BLaER1 (cell line): ENCODE data around the gene GMNN.
"Not testable (repeated sequence)": the region's sequence is repeated elsewhere in the genome, so short reads cannot be mapped to it uniquely, and the experiment has no call there.

ENCODE experiments used
- H3K27ac ChIP-seq: shearing (Covaris generic); formaldehyde crosslinking; 2 replicates; pipeline ENCODE4 v1.8.1; 2022
- H3K27me3 ChIP-seq: shearing (Covaris generic); formaldehyde crosslinking; 2 replicates; pipeline ENCODE4 v1.8.1; 2022
- H3K36me3 ChIP-seq: shearing (Covaris generic); formaldehyde crosslinking; 2 replicates; pipeline ENCODE4 v1.8.1; 2022
- H3K4me1 ChIP-seq: shearing (Covaris generic); formaldehyde crosslinking; 2 replicates; pipeline ENCODE4 v1.8.1; 2022
- H3K4me2 ChIP-seq: shearing (Covaris generic); formaldehyde crosslinking; 2 replicates; pipeline ENCODE4 v1.8.1; 2022
- H3K4me3 ChIP-seq: shearing (Covaris generic); formaldehyde crosslinking; 2 replicates; pipeline ENCODE4 v1.8.1; 2022
- H3K9ac ChIP-seq: shearing (Covaris generic); formaldehyde crosslinking; 2 replicates; pipeline ENCODE4 v1.8.1; 2022
- H3K9me3 ChIP-seq: shearing (Covaris generic); formaldehyde crosslinking; 2 replicates; pipeline ENCODE4 v1.8.1; 2022
- H4K20me1 ChIP-seq: shearing (Covaris generic); formaldehyde crosslinking; 2 replicates; pipeline ENCODE4 v1.8.1; 2022
- Cebpa-rat ChIP-seq: shearing (Covaris generic); IDR thresholded peaks from 2 replicates; pipeline ENCODE4 v1.8.1; 2022

The GMNN gene

GRCh38 chr6:24774696-24775519 is at the start of gene GMNN:
GMNN (plus strand) TSS chr6:24774937; CDS start chr6:24777247, 2,310 bp downstream.
- no peaks in the 10 kb centered on the region for H3K27me3 ChIP-seq
- H3K9me3 ChIP-seq, result no peaks in the 10 kb centered on the region
- H3K36me3 ChIP-seq, result peaks cover 18% of the 10 kb centered on the region; the same call in 1 of the 2 replicates
- H3K4me3 ChIP-seq, result peak within 1 kb of the TSS; percentile 93
- peak within 1 kb of the TSS; percentile 96 for H3K9ac ChIP-seq
- peak within 1 kb of the TSS; percentile 92 for H3K4me2 ChIP-seq
- TF ChIP-seq Cebpa-rat, result no peak
- H3K27ac ChIP-seq, result peak within 1 kb of the TSS; percentile 97
- H4K20me1 ChIP-seq, result peaks cover 46% of the 10 kb centered on the region
- H3K4me1 ChIP-seq, result peaks cover 36% of the 10 kb centered on the region

GRCh38 chr6:24730653-24731052 is 44.1 kb upstream of the GMNN start:
- H3K9me3 ChIP-seq, result peaks cover 36% of the 10 kb centered on the region
- H3K27me3 ChIP-seq, result not testable (repeated sequence)

GRCh38 chr6:24731456-24732134 is 43.1 kb upstream of the GMNN start:
- Histone ChIP-seq H3K9me3 (peaks cover 36% of the 10 kb centered on the region), H3K4me3 (peak overlapping the region; percentile 17; the same call in 1 of the 2 replicates)
- not testable (repeated sequence) for H3K4me1 ChIP-seq, H3K36me3 ChIP-seq, H3K27ac ChIP-seq, H3K27me3 ChIP-seq, H4K20me1 ChIP-seq, H3K9ac ChIP-seq, H3K4me2 ChIP-seq

More at GRCh38 chr6:24730653-24731052, 44.1 kb upstream of the GMNN start:
- H3K4me3 ChIP-seq, H3K9ac ChIP-seq, H3K4me2 ChIP-seq, H4K20me1 ChIP-seq, H3K27ac ChIP-seq, H3K36me3 ChIP-seq, H3K4me1 ChIP-seq: not testable (repeated sequence)

- no peak overlapping the region for H3K4me2 ChIP-seq
- no peak overlapping the region for H3K27ac ChIP-seq
- no peak overlapping the region for H3K4me3 ChIP-seq
- H3K9me3 ChIP-seq, result peaks cover 36% of the 10 kb centered on the region
- H3K9ac ChIP-seq, result no peak overlapping the region
- H3K4me1 ChIP-seq, result no peaks in the 10 kb centered on the region
- no peaks in the 10 kb centered on the region for H4K20me1 ChIP-seq
- H3K27me3 ChIP-seq, result no peaks in the 10 kb centered on the region
- TF ChIP-seq Cebpa-rat, result no peak
- no peaks in the 10 kb centered on the region for H3K36me3 ChIP-seq
Observed at GRCh38 chr6:24734166-24734565, 40.6 kb upstream of the GMNN start.

GRCh38 chr6:24734710-24735109 is 40.0 kb upstream of the GMNN start:
- H3K4me1 ChIP-seq, H3K36me3 ChIP-seq, H3K4me2 ChIP-seq, H3K4me3 ChIP-seq, H4K20me1 ChIP-seq, H3K27me3 ChIP-seq, H3K27ac ChIP-seq, H3K9ac ChIP-seq: not testable (repeated sequence)
- peaks cover 36% of the 10 kb centered on the region for H3K9me3 ChIP-seq

GRCh38 chr6:24738741-24739140 is 36.0 kb upstream of the GMNN start:
- Histone ChIP-seq H4K20me1 (no peaks in the 10 kb centered on the region), H3K4me2 (no peak overlapping the region), H3K9ac (no peak overlapping the region), H3K27me3 (no peaks in the 10 kb centered on the region), H3K27ac (no peak overlapping the region), H3K36me3 (no peaks in the 10 kb centered on the region), H3K9me3 (peaks cover 4% of the 10 kb centered on the region; the same call in 1 of the 2 replicates), H3K4me1 (no peaks in the 10 kb centered on the region), H3K4me3 (no peak overlapping the region)
- TF ChIP-seq Cebpa-rat, result no peak

GRCh38 chr6:24740861-24741260 is 33.9 kb upstream of the GMNN start:
- no peaks in the 10 kb centered on the region for H3K4me1 ChIP-seq
- H3K36me3 ChIP-seq, result no peaks in the 10 kb centered on the region
- no peak overlapping the region for H3K9ac ChIP-seq
- TF ChIP-seq Cebpa-rat, result no peak
- H3K9me3 ChIP-seq, result peaks cover 4% of the 10 kb centered on the region; the same call in 1 of the 2 replicates
- H3K27me3 ChIP-seq, result no peaks in the 10 kb centered on the region
- no peak overlapping the region for H3K4me2 ChIP-seq
- H4K20me1 ChIP-seq, result no peaks in the 10 kb centered on the region
- no peak overlapping the region for H3K4me3 ChIP-seq
- H3K27ac ChIP-seq, result no peak overlapping the region

- H3K4me2 ChIP-seq, result no peak overlapping the region
- peaks cover 4% of the 10 kb centered on the region; the same call in 1 of the 2 replicates for H3K9me3 ChIP-seq
- TF ChIP-seq Cebpa-rat, result no peak
- no peak overlapping the region for H3K9ac ChIP-seq
- H3K27ac ChIP-seq, result no peak overlapping the region
- H3K4me1 ChIP-seq, result no peaks in the 10 kb centered on the region
- no peaks in the 10 kb centered on the region for H4K20me1 ChIP-seq
- H3K27me3 ChIP-seq, result no peaks in the 10 kb centered on the region
- H3K36me3 ChIP-seq, result no peaks in the 10 kb centered on the region
- H3K4me3 ChIP-seq, result no peak overlapping the region
Observed at GRCh38 chr6:24742216-24742738, 32.5 kb upstream of the GMNN start.

- Histone ChIP-seq H3K9me3 (peaks cover 4% of the 10 kb centered on the region; the same call in 1 of the 2 replicates), H3K36me3 (no peaks in the 10 kb centered on the region), H4K20me1 (no peaks in the 10 kb centered on the region), H3K27ac (no peak overlapping the region), H3K9ac (no peak overlapping the region), H3K4me2 (no peak overlapping the region), H3K4me1 (no peaks in the 10 kb centered on the region), H3K27me3 (no peaks in the 10 kb centered on the region), H3K4me3 (no peak overlapping the region)
- TF ChIP-seq Cebpa-rat, result no peak
Observed at GRCh38 chr6:24743265-24743943, 31.3 kb upstream of the GMNN start.
